Psoas muscle (tissue), 8 donors: Measurements from ENCODE around the gene TNIK. TPM values are rescaled to one million over a fixed set of nuclear protein-coding genes. Genes with fewer than 3 reads are reported as not detected.

ENCODE experiments used
- ATAC-seq, 4 donors: fragments of 200-7000 bp; cut with Tn5 transposase; one replicate each; pipeline ENCODE4 v1.9.1; 2020; ENCODE audit warnings: moderate library complexity in 3 of 4, mild to moderate bottlenecking in 2 of 4
- DNase-seq, 2 donors: peaks; one replicate each; pipeline ENCODE4 v3.0.0-alpha.2; 2020
- H3K27ac ChIP-seq: fragments of 200-600 bp; one replicate; pipeline ENCODE4 v1.8.0; 2022
- H3K27me3 ChIP-seq, 3 donors: fragments of 200-600 bp in 1 of 3; one replicate each; pipeline versions ENCODE4 v1.6.1 to v1.8.0; 2013 to 2022; ENCODE audit warnings: low read length in 2 of 3, mild to moderate bottlenecking in 2 of 3, moderate library complexity in 1 of 3; ENCODE audit not compliant: insufficient read depth in 3 of 3
- H3K36me3 ChIP-seq, 2 donors: fragments of 200-600 bp in 1 of 2; one replicate each; pipeline versions ENCODE4 v1.6.1 to v1.8.0; 2013 to 2022; ENCODE audit warnings: low read depth in 1 of 2, mild to moderate bottlenecking in 1 of 2, moderate library complexity in 1 of 2; ENCODE audit not compliant: insufficient read depth in 1 of 2
- H3K4me1 ChIP-seq: fragments of 200-600 bp; one replicate; pipeline ENCODE4 v1.8.0; 2022
- H3K4me3 ChIP-seq: fragments of 200-600 bp; one replicate; pipeline ENCODE4 v1.8.0; 2022; ENCODE audit warnings: mild to moderate bottlenecking
- H3K9me3 ChIP-seq: fragments of 200-600 bp; one replicate; pipeline ENCODE4 v1.8.0; 2022
- CTCF ChIP-seq: fragments of 200-600 bp; IDR thresholded peaks from one replicate; pipeline ENCODE4 v1.8.0; 2022; ENCODE audit warnings: antibody characterized with exemption
- WGBS, 3 donors: extraction: QIAGEN DNeasy Blood & Tissue Kit; methylation state at CpG; one replicate each; pipeline versions ENCODE4 v1.1.6 to v1.1.7; 2013; 5-methylcytosine and 5-hydroxymethylcytosine counted together
- intact Hi-C, 2 donors: fragments of 100-400 bp; cut with DNase I; formaldehyde crosslinking; loops; one replicate each; pipeline versions ENCODE4 v1.11.0 to v1.14.2; 2022
- polyA plus RNA-seq, 3 donors: library from polyadenylated mRNA; stranded (reverse); fragments of 200-250 nt; gene quantifications; one replicate each; pipeline ENCODE4 v1.2.3, GENCODE V29; 2013
- total RNA-seq, 4 donors: library from RNA; stranded (reverse); fragmentation: NEBNext Ultra II Directional in 2 of 4; extraction: Animal tissue kit (Norgen Biotek cat#: 25700) in 2 of 4; gene quantifications; one replicate each; pipeline versions ENCODE4 v1.2.1 to v1.2.4, GENCODE V29; 2021 to 2023
- donor health status: healthy with polysubstance abuse.
- donor health status: DM: no; HTN: no; CAD: no; lungs with moderate emphysema.
- donor health status: Bipolar disorder and iron deficiency.
- donor health status: healthy.
- donor health status: DM: yes; HTN: yes; CAD: no.
- donor health status: DM: no; HTN: no; CAD: no.
- donor health status: DM: no; HTN: no; CAD: no.
- donor health status: DM: yes; HTN: yes; CAD: no.

TNIK gene
- total and polyA plus RNA-seq, 7 donors, result 9.9 to 32.4 (median 12.5) TPM

GRCh38 chr3:171262431-171262830 is 197.8 kb downstream of the TNIK start:
- no peak overlapping the region for H3K4me3 ChIP-seq
- TF ChIP-seq CTCF, result no peak
- no peak for ATAC-seq
- peak overlapping the region; percentile 28 for H3K27ac ChIP-seq
- WGBS, 3 donors, result 50 to 81% (median 53%) methylated on average over 1 of the region's 1 CpG
- no peaks in the 10 kb centered on the region for H3K9me3 ChIP-seq
- no peaks in the 10 kb centered on the region for H3K36me3 ChIP-seq
- H3K27me3 ChIP-seq, result no peaks in the 10 kb centered on the region
- H3K4me1 ChIP-seq, result peaks cover 38% of the 10 kb centered on the region
- intact Hi-C loops, result no loop called here
- DNase-seq, result no peak

GRCh38 chr3:171261487-171261886 is 198.7 kb downstream of the TNIK start:
- ATAC-seq (peak in 1 of 4 donors; percentile 40), DNase-seq (no peak)
- no peaks in the 10 kb centered on the region for H3K9me3 ChIP-seq
- no peaks in the 10 kb centered on the region for H3K27me3 ChIP-seq
- H3K4me1 ChIP-seq, result peaks cover 38% of the 10 kb centered on the region
- peak overlapping the region; percentile 28 for H3K27ac ChIP-seq
- 82 to 87% (median 82%) methylated on average over 3 of the region's 3 CpGs for WGBS, 3 donors
- no peak for TF ChIP-seq CTCF
- intact Hi-C loops, result no loop called here
- H3K4me3 ChIP-seq, result no peak overlapping the region
- H3K36me3 ChIP-seq, result no peaks in the 10 kb centered on the region

GRCh38 chr3:171260899-171261298 is 199.3 kb downstream of the TNIK start:
- no peak for ATAC-seq
- intact Hi-C loops, result no loop called here
- no peak for TF ChIP-seq CTCF
- Histone ChIP-seq H3K27me3 (no peaks in the 10 kb centered on the region), H3K9me3 (no peaks in the 10 kb centered on the region), H3K36me3 (no peaks in the 10 kb centered on the region), H3K4me1 (peaks cover 36% of the 10 kb centered on the region), H3K27ac (peak overlapping the region; percentile 28), H3K4me3 (no peak overlapping the region)
- no peak for DNase-seq
- 93 to 98% (median 95%) methylated on average over 3 of the region's 3 CpGs for WGBS, 3 donors

GRCh38 chr3:171260466-171260865 is 199.7 kb downstream of the TNIK start:
- no peak overlapping the region for H3K27ac ChIP-seq

More at GRCh38 chr3:171260466-171260865, 199.7 kb downstream of the TNIK start:
- Histone ChIP-seq H3K4me1 (peaks cover 36% of the 10 kb centered on the region), H3K4me3 (no peak overlapping the region), H3K27me3 (no peaks in the 10 kb centered on the region), H3K9me3 (no peaks in the 10 kb centered on the region), H3K36me3 (no peaks in the 10 kb centered on the region)
- TF ChIP-seq CTCF, result no peak
- 86 to 94% (median 91%) methylated on average over 1 of the region's 1 CpG for WGBS, 3 donors
- DNase-seq, result no peak
- no peak for ATAC-seq
- intact Hi-C loops, result no loop called here
